NCI-H1436 (cell line): Measurements from ENCODE around the gene GTF2I.
"Not testable (repeated sequence)": the region's sequence is repeated elsewhere in the genome, so short reads cannot be mapped to it uniquely, and the experiment has no call there.

Experiments used
- DNase-seq: peaks from one replicate; lab custom pipeline; 2025; lab: John Stamatoyannopoulos, UW

The GTF2I gene

DNA sequence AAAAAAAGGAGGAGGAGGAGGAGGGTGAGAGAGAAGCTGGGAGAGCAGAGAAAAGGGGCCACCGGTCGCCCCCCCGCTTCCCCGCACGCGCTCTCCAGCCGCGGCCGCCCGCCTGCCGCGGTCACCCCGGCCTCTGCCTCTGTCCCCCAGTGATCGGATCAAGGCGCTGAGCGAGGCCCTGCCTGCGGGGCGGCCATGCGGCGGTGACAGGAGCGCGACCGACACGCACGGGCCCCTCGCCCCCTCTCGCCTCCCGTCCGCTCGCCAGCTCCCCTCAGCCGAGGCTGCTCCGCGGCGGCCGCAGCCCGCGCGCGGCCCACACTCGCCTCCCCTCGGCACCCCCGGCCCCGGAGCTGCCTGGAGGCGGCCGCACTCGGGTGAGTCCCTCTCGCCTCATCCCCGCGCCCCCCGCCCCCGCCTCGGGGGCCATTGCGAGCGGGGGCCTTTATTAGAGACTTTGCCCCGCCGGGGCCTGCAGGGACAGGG, at the start of gene GTF2I:
GTF2I (plus strand) TSS at position 27 of the 486 bp plus-strand sequence. CDS start 31,411 bp downstream, outside the sequence.
- DNase-seq, result peak; percentile 34

DNA sequence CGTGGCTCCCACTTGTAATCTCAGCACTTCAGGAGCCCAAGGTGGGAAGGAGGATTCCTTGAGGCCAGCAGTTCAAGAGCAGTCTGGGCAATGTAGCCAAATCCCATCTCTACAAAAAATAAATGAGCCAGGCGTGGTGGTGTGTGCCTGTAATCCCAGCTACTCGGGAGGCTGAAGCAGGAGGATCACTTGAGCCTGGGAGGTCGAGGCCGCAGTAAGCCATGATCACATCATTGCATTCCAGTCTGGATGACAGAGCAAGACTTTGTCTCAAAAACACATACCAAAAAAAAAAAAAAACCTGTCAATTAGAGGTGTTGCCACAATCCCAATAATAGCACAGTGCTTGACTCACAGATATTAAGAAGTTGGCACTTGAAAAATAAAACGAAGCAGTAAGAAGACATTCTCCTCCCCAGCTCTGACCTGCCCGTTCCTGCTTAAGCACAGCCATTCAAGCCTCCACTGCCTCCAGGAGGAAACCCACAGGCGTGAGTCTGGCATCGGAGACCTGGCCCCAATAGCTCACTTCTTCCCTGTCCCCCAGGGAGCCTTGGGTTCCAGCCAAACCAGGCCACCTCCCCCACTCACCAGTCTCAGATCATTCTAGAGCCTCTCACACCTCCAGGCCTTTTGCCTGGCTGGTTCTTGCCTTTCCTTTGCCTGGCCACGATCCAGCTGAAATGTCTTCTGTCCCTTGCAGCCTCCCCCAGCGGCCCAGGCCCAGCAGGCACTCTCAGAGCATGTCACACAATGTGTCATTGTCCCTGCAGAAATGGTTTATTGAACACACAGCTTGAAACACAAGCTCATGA, 45.3 kb upstream of the GTF2I start:
- DNase-seq, result no peak

DNA sequence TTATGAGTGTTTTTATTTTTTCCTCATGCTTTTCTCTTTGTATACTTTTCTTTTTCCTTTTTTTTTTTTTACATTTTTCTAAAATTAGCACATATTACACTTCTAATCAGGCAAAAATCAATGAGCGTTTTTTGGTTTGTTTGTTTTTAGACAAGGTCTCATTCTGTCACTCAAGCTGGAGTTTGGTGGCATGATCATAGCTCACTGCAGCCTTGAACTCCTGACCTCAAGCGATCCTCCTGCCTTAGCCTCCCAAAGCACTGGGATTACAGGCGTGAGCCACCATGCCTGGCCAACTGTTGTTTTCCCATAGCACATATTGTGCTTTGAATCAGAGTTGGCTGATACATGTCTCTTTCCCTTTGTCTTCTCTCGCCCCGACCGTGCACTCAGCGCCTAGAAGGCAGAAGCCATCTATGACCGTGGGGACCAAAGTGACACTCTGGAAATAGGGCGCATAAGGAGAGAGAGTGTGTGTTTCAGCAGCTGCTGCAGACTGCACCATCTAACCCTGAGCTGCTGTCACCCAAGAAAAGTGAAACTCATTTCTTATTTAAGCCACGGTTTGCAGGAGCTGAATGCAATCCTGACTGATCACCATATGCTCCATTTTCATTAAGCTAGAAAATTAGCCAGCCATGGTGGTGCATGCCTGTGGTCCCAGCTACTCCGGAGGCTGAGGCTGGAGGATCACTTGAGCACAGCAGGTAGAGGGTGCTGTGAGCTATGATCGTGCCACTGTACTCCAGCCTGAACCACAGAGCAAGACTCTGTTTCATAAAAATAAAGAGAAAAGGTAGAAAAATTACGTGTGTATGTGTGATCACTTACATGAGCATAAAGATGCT, 41.4 kb upstream of the GTF2I start:
- no peak for DNase-seq

DNA sequence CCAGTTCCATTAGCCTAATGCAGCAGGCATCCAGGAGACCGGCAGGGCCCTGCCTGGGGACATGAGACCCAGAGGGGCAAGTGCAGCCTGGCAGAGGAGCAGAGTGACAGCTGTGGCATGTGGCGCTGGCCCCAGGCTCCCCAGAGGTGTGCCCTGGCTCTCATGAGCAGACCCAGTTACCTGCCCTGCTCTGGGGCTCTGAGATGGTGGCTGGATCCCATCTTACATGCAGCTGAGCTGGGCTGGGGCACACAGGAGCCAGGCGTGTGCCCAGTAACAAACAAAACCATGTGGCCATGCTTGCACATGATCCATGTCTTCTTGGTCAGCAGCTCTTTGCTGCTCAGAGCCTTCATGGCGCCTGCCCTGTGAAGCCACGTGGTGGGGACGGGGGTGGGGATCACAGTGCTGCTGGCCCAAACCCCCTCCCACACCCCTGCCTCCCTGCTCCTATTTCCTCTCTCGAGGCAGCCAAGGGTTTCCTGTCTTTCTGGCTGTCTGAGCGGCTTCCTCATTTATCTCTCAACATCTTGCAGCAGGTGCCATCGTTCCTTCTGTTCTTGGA, 40.3 kb upstream of the GTF2I start:
- DNase-seq, result no peak

DNA sequence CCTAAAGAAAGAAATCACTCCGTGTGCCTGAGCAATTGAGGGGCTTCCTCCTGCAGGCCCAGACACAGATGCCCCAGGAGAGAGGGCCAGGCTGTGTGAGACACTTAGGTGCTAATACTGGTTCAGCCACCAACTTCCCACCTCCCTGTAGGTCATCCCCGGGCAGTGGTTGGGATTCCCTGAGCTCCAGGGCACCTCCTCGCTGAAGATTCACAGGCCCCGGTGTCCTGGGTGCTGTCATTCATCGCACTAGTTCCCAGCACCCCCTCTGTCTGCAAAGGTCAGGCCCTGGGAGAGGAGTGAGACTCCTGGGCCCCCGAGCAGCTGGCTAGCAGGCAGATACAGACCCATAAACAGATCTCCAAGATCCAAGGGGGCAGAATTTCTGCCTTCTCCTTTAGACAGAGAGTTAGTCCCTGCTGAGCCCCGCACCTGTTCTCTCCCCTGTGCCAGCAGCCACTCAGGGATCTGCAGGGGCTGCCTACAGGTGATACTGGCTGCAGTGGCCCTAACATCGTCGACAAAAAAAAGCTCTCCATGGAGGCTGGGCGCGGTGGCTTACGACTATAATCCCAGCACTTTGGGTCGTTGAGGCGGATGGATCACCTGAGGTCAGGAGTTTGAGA, 38.2 kb upstream of the GTF2I start:
- no peak for DNase-seq

DNA sequence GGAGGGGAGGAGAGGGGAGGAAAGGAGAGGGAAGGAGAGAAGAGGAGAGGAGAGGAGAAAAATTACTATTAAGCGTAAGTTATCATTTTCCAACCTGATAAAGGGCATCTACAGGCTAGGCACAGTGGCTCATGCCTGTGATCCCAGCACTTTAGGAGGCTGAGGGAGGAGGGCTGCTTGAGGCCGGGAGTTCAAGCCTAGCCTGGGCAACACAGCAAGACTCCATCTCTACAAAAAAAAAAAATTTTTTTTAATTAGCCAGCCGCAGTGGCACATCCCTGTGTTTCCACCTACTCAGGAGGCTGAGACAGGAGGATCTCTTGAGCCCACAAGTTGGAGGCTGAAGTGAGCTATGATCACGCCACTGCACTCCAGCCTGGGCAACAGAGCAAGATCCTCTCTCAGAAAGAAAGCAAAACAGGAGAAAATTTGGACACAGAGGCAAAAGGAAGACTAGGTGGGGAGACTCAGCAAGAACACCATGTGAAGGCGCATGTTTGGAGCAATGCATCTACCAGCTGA, 35.2 kb upstream of the GTF2I start:
- DNase-seq, result no peak

DNA sequence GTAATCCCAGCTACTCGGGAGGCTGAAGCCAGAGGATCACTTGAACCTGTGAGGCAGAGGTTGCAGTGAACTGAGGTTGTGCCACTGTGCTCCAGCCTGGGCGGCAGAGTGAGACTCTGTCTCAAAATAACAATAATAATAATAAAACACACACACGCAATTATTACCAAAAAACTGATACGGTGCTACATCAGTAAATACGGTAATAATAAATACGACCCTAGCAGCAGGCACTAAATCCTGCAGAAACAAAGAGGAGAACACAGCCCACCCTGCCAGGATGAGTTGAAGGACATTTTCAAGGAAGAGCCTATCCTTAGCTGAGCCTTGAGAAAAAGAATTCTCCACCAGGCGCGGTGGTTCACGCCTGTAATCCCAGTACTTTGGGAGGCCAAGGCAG, 34.4 kb upstream of the GTF2I start:
- DNase-seq, result no peak

DNA sequence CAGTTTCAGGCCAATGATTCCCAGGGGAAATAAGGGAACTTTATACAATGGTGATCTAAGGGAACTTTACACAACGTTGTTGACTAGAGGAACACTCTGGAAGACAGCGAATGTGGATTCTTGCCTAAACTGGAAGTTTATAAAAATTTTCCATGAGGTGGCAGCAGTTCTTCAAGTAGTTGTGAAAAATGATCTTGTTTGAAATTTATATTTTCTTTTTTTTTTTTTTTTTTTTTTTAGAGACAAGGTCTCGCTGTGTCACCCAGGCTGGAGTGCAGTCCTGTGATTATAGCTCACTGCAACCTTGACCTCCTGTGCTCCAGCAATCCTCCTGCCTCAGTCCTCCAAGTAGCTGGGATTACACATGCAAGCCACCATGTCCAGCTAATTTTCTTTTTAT, 32.1 kb upstream of the GTF2I start:
- DNase-seq, result no peak

DNA sequence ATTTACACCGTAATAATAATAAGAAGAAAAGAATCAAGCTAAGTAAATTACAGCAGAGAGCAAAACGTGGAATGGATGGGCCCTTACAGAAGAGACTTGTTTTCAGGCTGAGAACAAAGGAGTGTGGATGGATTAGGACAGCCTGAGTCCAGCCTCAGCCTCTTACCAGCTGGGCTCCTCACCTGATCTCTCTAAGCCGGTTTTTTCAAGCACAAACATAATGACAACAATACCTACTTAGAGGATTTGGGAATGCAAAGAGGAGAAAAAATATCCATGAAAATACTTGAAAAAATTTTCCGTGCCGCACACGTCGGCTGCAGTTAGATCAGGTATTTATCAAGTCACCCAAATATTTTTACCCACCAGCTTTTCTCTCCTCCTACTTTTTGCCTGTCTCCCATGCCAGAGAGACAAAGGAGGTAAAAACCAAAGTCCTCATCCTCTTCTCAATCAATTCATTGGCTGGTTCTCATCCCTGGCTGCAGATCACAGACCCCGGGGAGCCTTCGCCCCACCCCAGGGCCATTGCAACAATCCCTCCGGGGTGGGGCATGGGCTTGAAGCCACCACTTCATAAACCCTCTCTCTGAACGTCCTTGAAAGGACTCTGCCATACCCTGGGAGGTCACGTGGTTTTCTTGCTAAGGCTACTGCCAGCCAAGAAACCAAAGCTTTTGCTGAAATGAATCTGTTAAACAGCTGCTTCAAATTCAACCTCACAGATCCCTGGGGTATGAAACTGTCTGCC, 29.7 kb upstream of the GTF2I start:
- DNase-seq, result peak; percentile 86

DNA sequence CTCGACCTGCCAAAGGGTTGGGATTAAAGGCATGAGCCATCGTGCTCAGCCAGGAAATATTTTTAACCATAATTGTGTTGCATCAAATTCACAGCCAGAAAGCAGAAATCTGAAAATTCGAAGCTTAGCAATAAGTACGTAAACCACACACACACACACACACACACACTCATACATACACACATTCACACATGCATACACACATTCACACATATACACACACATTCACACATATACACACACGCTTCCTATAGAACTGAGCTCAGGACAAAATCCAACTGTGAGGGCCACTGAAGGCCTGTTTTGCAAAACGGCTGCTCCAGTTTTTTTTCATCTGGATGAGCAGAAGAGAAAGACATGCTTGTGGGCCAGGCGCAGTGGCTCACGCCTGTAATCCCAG, 25.0 kb upstream of the GTF2I start:
- no peak for DNase-seq

DNA sequence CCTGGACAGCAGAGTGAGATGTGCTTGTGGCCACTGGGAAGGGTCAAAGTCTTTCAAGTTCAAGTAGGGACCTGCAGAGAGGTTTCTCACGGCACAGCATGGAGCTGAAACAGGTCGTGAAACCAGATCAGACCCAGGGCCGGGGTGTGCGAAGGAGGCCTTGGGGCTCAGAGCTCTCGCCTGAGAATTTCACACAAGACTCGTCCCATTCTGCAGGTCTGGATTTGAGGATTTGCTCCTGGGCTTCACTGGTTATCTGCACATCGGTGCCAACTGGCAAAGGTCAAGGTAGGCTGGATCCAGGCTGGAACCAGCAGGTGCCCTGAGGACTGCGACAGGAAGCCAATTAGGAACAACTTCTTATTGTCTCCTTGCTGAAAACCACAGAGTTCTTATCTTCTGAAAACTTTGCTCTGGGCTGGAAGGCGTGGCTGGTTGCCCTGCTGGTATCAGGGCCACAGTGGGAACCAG, 24.0 kb upstream of the GTF2I start:
- DNase-seq, result no peak

DNA sequence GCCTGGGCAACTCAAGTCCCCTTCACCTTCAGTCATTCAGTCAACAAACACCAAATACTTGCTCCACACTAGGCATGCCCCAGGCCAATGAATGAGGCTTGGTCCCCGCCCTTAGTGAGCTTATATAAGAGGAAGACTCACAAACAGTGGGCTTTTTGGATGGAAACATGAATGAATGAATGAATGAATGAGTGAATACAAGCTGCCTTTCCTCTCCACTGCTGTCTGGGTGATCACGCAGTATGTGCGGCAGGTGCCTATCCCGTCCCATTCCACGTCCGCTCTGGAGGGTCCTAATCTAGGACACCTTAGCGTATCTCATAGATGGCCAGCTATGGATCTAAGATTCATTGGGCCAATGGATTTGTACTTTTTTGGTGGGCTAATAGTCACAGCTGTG, 19.8 kb upstream of the GTF2I start:
- DNase-seq, result no peak

DNA sequence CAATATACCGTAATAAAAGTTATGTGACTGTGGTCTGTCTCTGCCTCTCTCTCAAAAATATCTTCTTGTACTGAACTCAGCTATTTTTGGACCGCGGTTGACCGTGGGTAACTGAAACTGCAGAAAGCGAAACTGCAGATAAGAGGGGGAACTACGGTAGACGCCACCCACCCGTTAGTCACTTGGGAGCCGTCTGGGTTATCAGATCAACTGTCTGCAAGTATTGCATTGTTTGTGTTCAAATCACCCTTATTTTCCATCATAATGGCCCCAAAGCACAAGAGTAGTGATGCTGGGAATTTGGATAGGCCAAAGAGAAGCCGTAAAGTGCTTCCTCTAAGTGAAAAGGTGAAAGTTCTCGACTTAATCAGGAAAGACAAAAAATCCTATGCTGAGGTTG, 7.5 kb upstream of the GTF2I start:
- DNase-seq, result not testable (repeated sequence)

DNA sequence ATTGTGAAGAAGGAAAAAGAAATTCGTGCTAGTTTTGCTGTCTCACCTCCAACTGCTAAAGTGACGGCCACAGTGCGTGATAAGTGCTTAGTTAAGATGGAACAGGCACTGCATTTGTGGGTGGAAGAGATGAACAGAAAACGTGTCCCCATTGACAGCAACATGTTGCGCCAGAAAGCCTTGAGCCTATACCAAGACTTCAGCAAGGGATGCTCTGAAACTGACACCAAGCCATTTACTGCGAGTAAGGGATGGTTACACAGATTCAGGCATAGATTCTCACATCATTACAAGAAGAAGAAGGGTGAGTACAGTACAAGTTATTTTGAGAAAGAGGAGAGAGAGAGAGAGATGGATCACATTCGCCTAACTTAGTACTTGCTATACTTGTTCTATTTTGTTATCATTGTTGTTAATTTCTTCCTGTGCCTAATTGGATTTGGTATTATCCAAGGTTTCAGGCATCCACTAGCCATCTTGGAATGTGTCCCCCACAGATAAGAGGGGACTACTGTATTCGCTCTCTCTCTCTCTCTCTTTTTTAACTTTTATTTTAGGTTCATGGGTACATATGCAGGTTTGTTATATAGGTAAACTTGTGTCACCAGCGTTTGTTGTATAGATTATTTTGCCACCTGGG, 6.9 kb upstream of the GTF2I start:
- DNase-seq, result not testable (repeated sequence)

DNA sequence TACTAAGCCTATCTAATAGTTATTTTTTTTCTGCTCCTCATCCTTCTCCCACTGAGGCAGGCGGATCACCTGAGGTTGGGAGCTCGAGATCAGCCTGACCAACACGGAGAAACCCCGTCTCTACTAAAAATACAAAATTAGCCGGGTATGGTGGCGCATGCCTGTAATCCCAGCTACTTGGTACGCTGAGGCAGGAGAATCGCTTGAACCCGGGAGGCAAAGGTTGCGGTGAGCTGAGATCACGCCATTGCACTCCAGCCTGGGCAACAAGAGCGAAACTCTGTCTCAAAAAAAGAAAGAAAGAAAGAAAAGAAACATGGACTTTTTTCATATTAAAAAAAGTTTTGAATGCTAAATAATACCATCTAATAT, 6.4 kb upstream of the GTF2I start:
- not testable (repeated sequence) for DNase-seq

DNA sequence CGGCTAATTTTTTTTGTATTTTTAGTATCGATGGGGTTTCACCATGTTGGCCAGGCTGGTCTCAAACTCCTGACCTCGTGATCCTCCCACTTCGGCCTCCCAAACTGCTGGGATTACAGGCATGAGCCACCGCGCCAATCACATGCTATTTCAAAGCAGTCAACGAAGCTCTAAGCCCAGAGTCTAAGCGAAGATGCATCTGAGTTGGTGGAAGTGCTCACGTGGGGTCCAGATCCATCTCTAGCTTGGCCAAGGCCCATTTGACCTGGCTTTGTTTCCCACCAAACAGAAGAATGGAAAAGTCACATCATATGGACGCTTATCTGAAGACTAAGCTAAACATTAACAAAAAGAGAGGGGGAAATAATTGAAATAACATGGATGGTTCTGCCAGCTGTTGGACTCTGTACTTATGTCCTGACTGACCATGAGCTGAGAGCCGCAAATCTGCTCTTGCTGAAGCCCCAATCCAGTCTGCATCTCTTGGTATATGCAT, 3.8 kb upstream of the GTF2I start:
- no peak for DNase-seq

DNA sequence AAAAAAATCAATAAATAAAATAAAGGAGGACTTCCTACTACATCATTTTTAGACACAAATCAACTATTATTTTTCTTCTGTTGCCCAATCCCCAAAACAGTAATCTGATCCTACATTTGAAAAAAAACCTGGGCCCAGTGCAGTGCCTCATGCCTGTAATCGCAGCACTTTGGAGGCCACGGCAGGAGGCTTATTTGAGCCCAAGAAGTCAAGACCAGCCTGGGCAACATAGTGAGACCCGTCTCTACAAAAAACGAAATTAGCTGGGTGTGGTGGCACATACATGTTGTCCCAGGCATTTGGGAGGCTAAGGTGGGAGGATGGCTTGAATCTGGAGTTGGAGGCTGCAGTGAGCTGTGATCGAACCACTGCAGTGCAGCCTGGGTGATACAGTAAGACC, 2.7 kb upstream of the GTF2I start:
- no peak for DNase-seq

DNA sequence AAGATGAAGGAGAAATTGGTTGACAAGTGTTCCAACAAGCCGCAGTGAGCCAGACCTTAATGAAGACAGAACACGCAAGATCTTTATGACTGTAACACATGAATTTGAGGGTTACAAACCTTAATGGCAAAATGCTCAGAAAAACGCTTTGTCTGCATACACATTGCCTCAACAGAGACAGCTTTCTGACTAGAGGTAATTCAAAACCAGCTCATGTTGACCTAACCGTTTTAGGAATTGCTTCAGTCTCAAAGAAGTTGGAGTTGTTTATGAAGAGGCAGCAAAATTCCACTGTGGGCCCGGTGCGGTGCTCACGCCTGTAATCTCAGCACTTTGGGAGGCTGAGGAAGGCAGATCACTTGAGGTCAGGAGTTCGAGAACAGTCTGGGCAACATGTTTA, 2.2 kb upstream of the GTF2I start:
- DNase-seq, result no peak

DNA sequence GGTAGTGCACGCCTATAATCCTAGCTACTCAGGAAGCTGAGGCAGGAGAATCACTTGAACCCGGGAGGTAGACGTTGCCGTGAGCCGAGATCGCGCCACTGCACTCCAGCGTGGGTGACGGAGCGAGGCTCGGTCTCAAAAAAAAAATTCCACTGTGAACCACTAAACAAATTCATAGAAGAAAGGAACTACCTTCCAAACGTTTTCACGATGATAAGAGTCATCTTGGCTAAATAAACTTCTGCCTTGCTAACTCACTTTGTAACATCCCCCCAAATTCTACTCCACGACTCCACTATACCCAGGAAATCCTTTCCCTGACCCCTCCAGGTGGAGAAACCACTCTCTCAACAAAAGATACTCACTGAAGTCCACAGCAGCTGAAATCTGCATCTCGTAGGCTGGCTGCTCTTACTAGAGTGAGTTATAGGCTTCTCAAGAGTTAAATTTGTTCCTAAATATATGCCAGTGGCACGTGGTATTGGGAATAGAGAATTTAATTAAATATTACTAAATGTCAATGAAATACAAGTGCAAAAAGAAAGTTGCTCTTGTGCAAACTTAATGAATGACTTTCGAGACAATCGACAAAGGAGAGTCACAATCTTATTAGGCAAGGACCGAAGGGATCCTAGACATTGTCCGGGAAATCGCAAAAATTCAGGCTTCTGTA, 1.6 kb upstream of the GTF2I start:
- DNase-seq, result no peak

DNA sequence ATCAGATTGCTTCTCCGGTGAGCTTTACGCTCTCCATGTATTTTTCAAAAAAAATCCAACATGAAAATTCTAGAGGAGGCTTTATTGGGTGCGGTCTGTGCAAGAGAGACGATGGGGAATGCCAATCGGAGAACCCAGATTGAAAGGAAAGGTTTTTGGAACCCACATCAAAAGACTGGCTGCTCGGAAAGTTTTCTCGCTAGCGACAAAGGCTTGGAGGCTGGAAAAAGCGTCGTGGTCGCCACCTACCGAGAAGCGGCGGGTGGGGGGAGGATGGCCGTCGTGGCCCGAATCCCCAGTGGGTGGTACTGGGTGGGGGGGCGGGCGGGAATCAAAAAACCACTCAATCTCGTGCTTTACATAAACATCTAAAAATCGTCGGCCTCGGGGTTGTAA, 1.1 kb upstream of the GTF2I start:
- DNase-seq, result peak; percentile 34
